Measurements from ENCODE around the gene TOP2A.
"Not testable (repeated sequence)": the region's sequence is repeated elsewhere in the genome, so short reads cannot be mapped to it uniquely, and the experiment has no call there.

The TOP2A gene

GRCh38 chr17:40431231-40431602 is 13.5 kb upstream of the TOP2A start:
- DNase-seq (ENCODE audit: low read depth), result no peak

- DNase-seq (ENCODE audit: low read depth), result no peak
Observed at GRCh38 chr17:40430272-40431230, 12.9 kb upstream of the TOP2A start.

- DNase-seq (ENCODE audit: low read depth), result no peak
Observed at GRCh38 chr17:40427002-40427491, 9.4 kb upstream of the TOP2A start.

GRCh38 chr17:40425741-40426140 is 8.0 kb upstream of the TOP2A start:
- DNase-seq (ENCODE audit: low read depth), result no peak

- no peak for DNase-seq (ENCODE audit: low read depth)
Observed at GRCh38 chr17:40422990-40423633, 5.4 kb upstream of the TOP2A start.

- DNase-seq (ENCODE audit: low read depth), result no peak
Observed at GRCh38 chr17:40419559-40420331, 2.0 kb upstream of the TOP2A start.

GRCh38 chr17:40418428-40418706 is 671 bp upstream of the TOP2A start:
- no peak for DNase-seq (ENCODE audit: low read depth)

- no peak for DNase-seq (ENCODE audit: low read depth)
Observed at GRCh38 chr17:40417258-40417608, 463 bp downstream of the TOP2A start.

GRCh38 chr17:40416671-40417070 is 1.0 kb downstream of the TOP2A start:
- no peak for DNase-seq (ENCODE audit: low read depth)

GRCh38 chr17:40415390-40415789 is 2.3 kb downstream of the TOP2A start:
- DNase-seq (ENCODE audit: low read depth), result no peak

GRCh38 chr17:40414312-40414711 is 3.4 kb downstream of the TOP2A start:
- DNase-seq (ENCODE audit: low read depth), result not testable (repeated sequence)

GRCh38 chr17:40412880-40413279 is 4.8 kb downstream of the TOP2A start:
- DNase-seq (ENCODE audit: low read depth), result no peak

- DNase-seq (ENCODE audit: low read depth), result no peak
Observed at GRCh38 chr17:40411821-40412220, 5.9 kb downstream of the TOP2A start.

- no peak for DNase-seq (ENCODE audit: low read depth)
Observed at GRCh38 chr17:40410082-40410481, 7.6 kb downstream of the TOP2A start.

GRCh38 chr17:40409540-40409939 is 8.2 kb downstream of the TOP2A start:
- DNase-seq (ENCODE audit: low read depth), result not testable (repeated sequence)

GRCh38 chr17:40407460-40407859 is 10.2 kb downstream of the TOP2A start:
- no peak for DNase-seq (ENCODE audit: low read depth)

- no peak for DNase-seq (ENCODE audit: low read depth)
Observed at GRCh38 chr17:40404003-40404402, 13.7 kb downstream of the TOP2A start.

GRCh38 chr17:40402668-40403067 is 15.0 kb downstream of the TOP2A start:
- DNase-seq (ENCODE audit: low read depth), result no peak

- DNase-seq (ENCODE audit: low read depth), result no peak
Observed at GRCh38 chr17:40399185-40399584, 18.5 kb downstream of the TOP2A start.

GRCh38 chr17:40386555-40386954 is 31.1 kb downstream of the TOP2A start:
- DNase-seq (ENCODE audit: low read depth), result not testable (repeated sequence)

GRCh38 chr17:40382251-40382650 is 35.4 kb downstream of the TOP2A start:
- no peak for DNase-seq (ENCODE audit: low read depth)

GRCh38 chr17:40378966-40379365 is 38.7 kb downstream of the TOP2A start:
- no peak for DNase-seq (ENCODE audit: low read depth)

- DNase-seq (ENCODE audit: low read depth), result no peak
Observed at GRCh38 chr17:40377832-40378231, 39.9 kb downstream of the TOP2A start.

Data from stimulated activated CD8-positive, alpha-beta memory T cell treated with anti-CD3 and anti-CD28 coated beads, Interleukin-4, amount 100 ng/mL, for 24 hours (primary cell).